Mesothelial cell of epicardium (in vitro differentiated cells): ENCODE data around the gene GOLGA8M. TPM values are rescaled to one million over a fixed set of nuclear protein-coding genes. Genes with fewer than 3 reads are reported as not detected.
"Not testable (repeated sequence)": the region's sequence is repeated elsewhere in the genome, so short reads cannot be mapped to it uniquely, and the experiment has no call there.

ENCODE experiments used
- DNase-seq, 2 experiments: peaks; one replicate each; pipeline ENCODE4 v3.0.0; 2021; ENCODE audit warnings: low spot score in 2 of 2; ENCODE audit not compliant: unreplicated experiment in 2 of 2
- H3K27ac Mint-ChIP-seq: 2 replicates; pipeline ENCODE4 v1.8.0; 2021; ENCODE audit warnings: mixed read lengths
- H3K27me3 Mint-ChIP-seq: 2 replicates; pipeline ENCODE4 v1.8.0; 2021; ENCODE audit warnings: low read depth, mixed read lengths
- H3K36me3 Mint-ChIP-seq: 2 replicates; pipeline ENCODE4 v1.8.0; 2021; ENCODE audit warnings: mixed read lengths
- H3K4me1 Mint-ChIP-seq: 2 replicates; pipeline ENCODE4 v1.8.0; 2021; ENCODE audit warnings: mixed read lengths
- H3K4me3 Mint-ChIP-seq: 2 replicates; pipeline ENCODE4 v1.8.0; 2021; ENCODE audit warnings: mild to moderate bottlenecking, moderate library complexity, mixed read lengths
- H3K9me3 Mint-ChIP-seq: 2 replicates; pipeline ENCODE4 v1.8.0; 2021; ENCODE audit warnings: mixed read lengths
- total RNA-seq: library from RNA; stranded (reverse); gene quantifications from 3 replicates; pipeline ENCODE4 v1.2.1, GENCODE V29; 2021

The GOLGA8M gene
- total RNA-seq, 1 donor from 2014 or later, result 3.6 TPM

DNA sequence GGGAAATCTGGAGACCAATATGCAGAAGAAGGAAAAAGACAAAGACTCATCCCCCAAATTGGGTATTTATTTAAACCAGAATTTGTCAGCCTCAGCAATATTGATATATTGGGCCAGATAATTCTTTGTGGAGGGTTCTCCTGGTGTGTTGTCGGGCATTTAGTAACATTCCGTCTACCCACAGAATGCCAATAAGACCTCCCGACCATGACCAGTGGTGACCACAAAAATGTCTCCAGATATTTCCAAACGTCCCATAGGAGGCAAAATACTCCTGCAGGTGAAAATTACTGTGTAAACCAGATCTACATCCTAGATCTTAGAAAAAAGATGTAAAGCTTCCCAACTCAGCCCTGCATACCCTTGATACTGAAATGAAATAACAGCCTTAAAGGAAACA, 2.0 kb upstream of the GOLGA8M start:
- DNase-seq, H3K27me3 Mint-ChIP-seq, H3K4me3 Mint-ChIP-seq, H3K36me3 Mint-ChIP-seq, H3K27ac Mint-ChIP-seq, H3K9me3 Mint-ChIP-seq, H3K4me1 Mint-ChIP-seq: not testable (repeated sequence)

DNA sequence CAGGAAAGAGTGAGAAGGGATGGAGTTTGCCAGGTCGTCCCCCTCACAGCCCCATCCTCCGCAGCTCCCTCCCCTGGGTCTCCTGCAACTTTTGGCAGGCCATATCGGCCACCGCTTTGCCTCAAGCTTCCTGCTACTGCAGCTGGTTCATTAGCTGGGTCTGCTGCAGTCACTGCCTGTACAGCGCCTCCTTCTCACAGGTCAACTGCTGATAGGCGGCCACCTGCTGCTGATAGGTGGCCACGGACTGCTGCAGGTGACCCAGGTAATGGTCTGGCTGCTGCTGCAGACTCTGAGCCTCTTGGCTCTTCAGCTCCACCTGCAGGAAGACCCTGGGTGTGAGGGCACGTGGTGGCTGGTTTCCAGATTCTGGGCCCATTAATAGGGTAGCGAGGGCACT, 8.3 kb downstream of the GOLGA8M start:
- not testable (repeated sequence) for H3K4me3 Mint-ChIP-seq, H3K9me3 Mint-ChIP-seq, H3K27me3 Mint-ChIP-seq, H3K36me3 Mint-ChIP-seq, H3K4me1 Mint-ChIP-seq, DNase-seq, H3K27ac Mint-ChIP-seq

GRCh38 chr15:28702427-28702826, 9.8 kb downstream of the GOLGA8M start:
- not testable (repeated sequence) for H3K4me3 Mint-ChIP-seq, H3K27me3 Mint-ChIP-seq, H3K36me3 Mint-ChIP-seq, DNase-seq, H3K4me1 Mint-ChIP-seq, H3K9me3 Mint-ChIP-seq, H3K27ac Mint-ChIP-seq

GRCh38 chr15:28694006-28694751, 18.0 kb downstream of the GOLGA8M start:
- not testable (repeated sequence) for H3K9me3 Mint-ChIP-seq, H3K4me3 Mint-ChIP-seq, H3K27me3 Mint-ChIP-seq, H3K27ac Mint-ChIP-seq, H3K36me3 Mint-ChIP-seq, DNase-seq, H3K4me1 Mint-ChIP-seq

GRCh38 chr15:28693021-28693420, 19.2 kb downstream of the GOLGA8M start:
- not testable (repeated sequence) for H3K4me1 Mint-ChIP-seq, H3K27me3 Mint-ChIP-seq, H3K36me3 Mint-ChIP-seq, H3K4me3 Mint-ChIP-seq, DNase-seq, H3K27ac Mint-ChIP-seq, H3K9me3 Mint-ChIP-seq

DNA sequence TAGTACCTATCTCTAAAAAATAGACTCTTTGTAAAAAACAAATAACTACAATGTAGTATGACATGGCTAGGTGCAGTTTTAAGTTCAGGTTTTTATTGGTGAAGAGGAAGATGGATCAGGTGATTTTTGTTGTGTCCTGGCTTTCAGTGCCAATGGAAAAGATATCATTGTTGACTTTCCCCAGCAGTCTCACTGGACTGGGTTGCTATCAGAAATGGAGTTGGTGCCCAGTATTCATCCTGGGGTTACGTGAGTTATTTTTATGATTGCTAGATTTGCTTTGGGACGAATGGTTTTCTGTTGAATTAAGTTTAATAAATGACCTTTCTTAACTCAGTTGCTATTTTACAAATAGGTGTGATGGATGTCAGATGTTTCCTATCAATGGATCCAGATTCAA, 38.7 kb downstream of the GOLGA8M start:
- not testable (repeated sequence) for H3K9me3 Mint-ChIP-seq, H3K4me3 Mint-ChIP-seq, H3K36me3 Mint-ChIP-seq, H3K27ac Mint-ChIP-seq, H3K27me3 Mint-ChIP-seq, DNase-seq, H3K4me1 Mint-ChIP-seq

- not testable (repeated sequence) for H3K36me3 Mint-ChIP-seq, H3K4me3 Mint-ChIP-seq, DNase-seq, H3K9me3 Mint-ChIP-seq, H3K27me3 Mint-ChIP-seq, H3K27ac Mint-ChIP-seq, H3K4me1 Mint-ChIP-seq
These were observed 40.1 kb downstream of the GOLGA8M start for GRCh38 chr15:28672122-28672521.

DNA sequence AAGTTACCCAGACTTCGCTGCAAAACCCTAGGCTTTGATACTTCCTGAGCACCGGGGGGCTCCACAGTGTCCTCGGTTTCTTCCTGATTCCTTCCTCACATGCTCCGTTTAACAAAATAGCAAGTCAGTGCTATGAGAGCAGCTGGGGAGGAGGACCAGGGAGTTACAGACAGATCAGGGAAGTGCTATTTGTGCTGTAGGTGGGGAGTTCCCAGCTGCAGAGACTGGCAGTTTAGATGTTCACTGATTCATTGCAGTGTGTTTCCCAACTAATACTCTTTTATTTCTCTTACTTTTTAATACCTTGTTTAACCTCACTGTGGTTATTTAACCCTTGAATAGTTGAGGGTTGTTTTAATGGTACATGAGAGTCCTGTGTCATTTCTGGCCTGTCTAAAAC, 45.8 kb downstream of the GOLGA8M start:
- H3K36me3 Mint-ChIP-seq, H3K27ac Mint-ChIP-seq, H3K4me3 Mint-ChIP-seq, H3K27me3 Mint-ChIP-seq, H3K9me3 Mint-ChIP-seq, DNase-seq, H3K4me1 Mint-ChIP-seq: not testable (repeated sequence)

DNA sequence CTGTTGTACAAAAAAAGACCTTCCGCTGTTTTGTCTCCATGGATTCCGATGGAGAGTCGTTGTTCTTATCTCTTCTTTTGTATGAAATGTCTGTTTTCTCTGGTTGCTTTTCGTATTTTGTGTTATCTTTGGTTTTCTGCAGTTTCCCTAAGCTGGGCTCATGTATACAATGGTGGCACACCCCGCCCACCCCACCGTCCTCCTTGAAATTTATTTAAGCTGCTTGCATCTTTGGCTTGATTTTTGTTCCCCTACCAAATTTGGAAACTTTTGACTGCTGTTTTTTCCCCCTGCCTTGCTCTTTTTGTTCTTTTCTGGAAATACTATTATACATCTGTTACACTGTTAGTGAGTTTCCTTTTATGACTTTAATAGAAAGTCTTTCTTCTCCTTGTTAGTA, 47.6 kb downstream of the GOLGA8M start:
- H3K9me3 Mint-ChIP-seq, H3K36me3 Mint-ChIP-seq, H3K27me3 Mint-ChIP-seq, DNase-seq, H3K27ac Mint-ChIP-seq, H3K4me3 Mint-ChIP-seq, H3K4me1 Mint-ChIP-seq: not testable (repeated sequence)

- H3K27me3 Mint-ChIP-seq, H3K27ac Mint-ChIP-seq, H3K36me3 Mint-ChIP-seq: not testable (repeated sequence)
These were observed 48.5 kb downstream of the GOLGA8M start for GRCh38 chr15:28663717-28664116.

GRCh38 chr15:28660750-28661149, 51.5 kb downstream of the GOLGA8M start:
- not testable (repeated sequence) for H3K27ac Mint-ChIP-seq, H3K4me3 Mint-ChIP-seq, H3K27me3 Mint-ChIP-seq, DNase-seq, H3K4me1 Mint-ChIP-seq, H3K36me3 Mint-ChIP-seq, H3K9me3 Mint-ChIP-seq

More at GRCh38 chr15:28663717-28664116, 48.5 kb downstream of the GOLGA8M start:
- H3K9me3 Mint-ChIP-seq, H3K4me1 Mint-ChIP-seq, DNase-seq, H3K4me3 Mint-ChIP-seq: not testable (repeated sequence)

GRCh38 chr15:28656018-28656360, 56.2 kb downstream of the GOLGA8M start:
- H3K27ac Mint-ChIP-seq, H3K9me3 Mint-ChIP-seq, H3K4me3 Mint-ChIP-seq, H3K27me3 Mint-ChIP-seq, H3K36me3 Mint-ChIP-seq, H3K4me1 Mint-ChIP-seq, DNase-seq: not testable (repeated sequence)

- not testable (repeated sequence) for H3K27me3 Mint-ChIP-seq, H3K27ac Mint-ChIP-seq, DNase-seq
These were observed 56.7 kb downstream of the GOLGA8M start for GRCh38 chr15:28655329-28656017.

DNA sequence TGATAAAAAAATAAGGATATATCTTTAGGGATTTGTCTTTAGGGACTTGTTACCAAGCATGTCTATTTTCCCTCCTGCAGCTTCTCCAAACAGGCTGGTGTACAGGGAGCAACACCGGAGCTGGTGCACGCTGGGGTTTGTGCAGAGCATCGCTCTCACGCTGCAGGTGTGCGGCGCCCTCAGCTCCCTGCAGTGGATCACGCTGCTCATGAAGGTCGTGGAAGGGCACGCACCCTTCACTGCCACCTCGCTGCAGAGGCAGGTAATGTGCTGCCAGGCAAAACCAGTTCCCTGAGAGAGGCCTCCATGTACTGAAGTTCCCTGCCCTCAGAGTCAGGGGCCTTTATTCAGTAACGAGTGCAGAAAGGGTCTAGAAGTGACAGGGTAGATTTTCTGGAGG, 58.0 kb downstream of the GOLGA8M start:
- DNase-seq, H3K36me3 Mint-ChIP-seq, H3K9me3 Mint-ChIP-seq, H3K4me3 Mint-ChIP-seq, H3K27ac Mint-ChIP-seq, H3K27me3 Mint-ChIP-seq, H3K4me1 Mint-ChIP-seq: not testable (repeated sequence)

More at GRCh38 chr15:28655329-28656017, 56.7 kb downstream of the GOLGA8M start:
- not testable (repeated sequence) for H3K4me1 Mint-ChIP-seq, H3K36me3 Mint-ChIP-seq, H3K4me3 Mint-ChIP-seq, H3K9me3 Mint-ChIP-seq
